Natural killer cell (primary cell): ENCODE data around the gene UBE4A. TPM values are rescaled to one million over a fixed set of nuclear protein-coding genes. Genes with fewer than 3 reads are reported as not detected.

Experiments used
- ATAC-seq, 3 donors: fragments of 150-1000 bp in 2 of 3; fragments of 200-7000 bp in 1 of 3; cut with Tn5 transposase; 1 replicate in 1 of 3; 2 replicates in 2 of 3; pipeline ENCODE4 v1.10.0; 2021; ENCODE audit warnings: mild to moderate bottlenecking in 2 of 3, moderate library complexity in 2 of 3
- DNase-seq, 2 donors: peaks; one replicate each; pipeline versions ENCODE4 v3.0.0 to v3.0.0-alpha.2; 2013 to 2021; ENCODE audit warnings: mixed read lengths in 1 of 2
- H3K27ac ChIP-seq: one replicate; pipeline ENCODE4 v1.5.1; 2013; ENCODE audit warnings: mild to moderate bottlenecking, low read length
- H3K27me3 ChIP-seq: one replicate; pipeline ENCODE4 v1.6.1; 2013; ENCODE audit warnings: low read length; ENCODE audit not compliant: control insufficient read depth, insufficient read depth
- H3K36me3 ChIP-seq: one replicate; pipeline ENCODE4 v1.6.1; 2013; ENCODE audit warnings: low read length; ENCODE audit not compliant: control insufficient read depth, insufficient read depth
- H3K4me1 ChIP-seq: one replicate; pipeline ENCODE4 v1.6.1; 2013; ENCODE audit warnings: low read length; ENCODE audit not compliant: control insufficient read depth, insufficient read depth
- H3K4me3 ChIP-seq: one replicate; pipeline ENCODE4 v1.5.1; 2013; ENCODE audit warnings: low read length
- H3K9me3 ChIP-seq: one replicate; pipeline ENCODE4 v1.6.1; 2013; ENCODE audit warnings: low read length; ENCODE audit not compliant: control insufficient read depth, insufficient read depth
- H3K27ac Mint-ChIP-seq, 2 donors: one replicate each; pipeline ENCODE4 v1.8.0; 2022; ENCODE audit warnings: mild to moderate bottlenecking in 2 of 2, mixed read lengths in 2 of 2, moderate library complexity in 1 of 2
- H3K27me3 Mint-ChIP-seq, 2 donors: one replicate each; pipeline ENCODE4 v1.8.0; 2022; ENCODE audit warnings: low read depth in 2 of 2, mixed read lengths in 2 of 2
- H3K36me3 Mint-ChIP-seq: one replicate; pipeline ENCODE4 v1.8.0; 2022; ENCODE audit warnings: mixed read lengths
- H3K4me1 Mint-ChIP-seq, 2 donors: one replicate each; pipeline ENCODE4 v1.8.0; 2022; ENCODE audit warnings: mixed read lengths in 2 of 2
- H3K4me3 Mint-ChIP-seq: one replicate; pipeline ENCODE4 v1.8.0; 2022; ENCODE audit warnings: mild to moderate bottlenecking, moderate library complexity, mixed read lengths
- H3K9me3 Mint-ChIP-seq, 2 donors: one replicate each; pipeline ENCODE4 v1.8.0; 2022; ENCODE audit warnings: mixed read lengths in 2 of 2
- WGBS: methylation state at CpG from one replicate; pipeline ENCODE4 v1.1.7; 2013; ENCODE audit warnings: missing lambda C conversion rate; ENCODE audit not compliant: insufficient coverage; 5-methylcytosine and 5-hydroxymethylcytosine counted together
- intact Hi-C: fragments of 100-400 bp; cut with micrococcal nuclease; formaldehyde crosslinking; loops from one replicate; pipeline ENCODE4 v1.14.2; 2022
- total RNA-seq, 4 donors: library from RNA; stranded (reverse); fragments of 120-200 nt in 1 of 4; gene quantifications; one replicate each; pipeline versions ENCODE4 v1.2.3 to v1.2.4, GENCODE V29; 2013 to 2022
- TF ChIP-seq, protein P1 (sequence below): fragments of 200-600 bp; IDR thresholded peaks from one replicate; pipeline ENCODE4 v1.8.0; 2022; ENCODE audit warnings: antibody characterized with exemption

UBE4A gene
- total RNA-seq = 10 to 100 TPM; 35.1 to 43.9 (median 37.0) TPM
- 57.5 TPM for total RNA-seq (2013)

DNA sequence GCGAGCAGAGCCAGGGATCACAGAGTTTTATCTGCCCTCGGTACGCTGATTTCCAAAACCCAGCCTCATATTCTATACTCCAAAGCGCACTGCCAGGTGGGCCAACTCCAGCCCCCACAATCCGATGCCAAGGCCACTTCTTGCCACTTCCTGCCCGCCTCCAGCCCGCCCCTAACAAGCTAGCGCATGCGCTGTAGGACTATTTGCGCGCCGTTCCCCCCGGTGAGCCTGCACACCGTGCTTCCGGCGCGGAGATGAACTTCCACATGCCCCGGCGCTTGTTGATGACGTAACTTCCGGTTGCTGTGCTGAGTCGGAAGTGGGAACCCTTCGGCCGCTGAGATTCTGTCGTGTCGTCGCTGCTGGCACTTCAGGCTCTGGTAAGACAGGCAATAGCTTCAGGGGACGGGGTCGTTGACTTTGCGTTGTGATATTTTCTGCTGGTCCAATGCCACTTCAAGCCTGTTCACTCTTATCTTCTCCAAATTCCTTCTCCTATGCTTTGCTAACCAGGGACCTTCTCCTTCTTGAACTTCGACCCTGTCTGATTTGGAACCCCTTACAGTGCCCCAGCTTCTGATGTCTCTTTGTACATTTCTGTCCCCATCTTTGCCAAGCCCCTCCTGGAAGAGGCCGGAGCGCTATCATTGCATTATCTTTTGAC lies at the start of gene UBE4A:
UBE4A (plus strand) TSS at position 306 of the 664 bp plus-strand sequence. CDS start 5,481 bp downstream, outside the sequence.
- H3K27ac Mint-ChIP-seq = peak within 1 kb of the TSS; percentile 97 to 100
- intact Hi-C loops = loop anchor here (1.0 to 5.0 kb wide), 2 partner anchors 42 to 107 kb away; partner anchors contain the start of genes ATP5MG and MPZL3
- H3K36me3 ChIP-seq = peaks cover 9% of the 10 kb centered on the region
- peaks cover 0 to 3% of the 10 kb centered on the region in 2 donors for H3K9me3 Mint-ChIP-seq
- H3K4me3 ChIP-seq = peak within 1 kb of the TSS; percentile 66
- H3K4me3 Mint-ChIP-seq = peak within 1 kb of the TSS; percentile 98
- no peaks in the 10 kb centered on the region for H3K36me3 Mint-ChIP-seq
- H3K4me1 Mint-ChIP-seq = peaks cover 35 to 42% of the 10 kb centered on the region in 2 donors
- TF ChIP-seq, protein P1, sequence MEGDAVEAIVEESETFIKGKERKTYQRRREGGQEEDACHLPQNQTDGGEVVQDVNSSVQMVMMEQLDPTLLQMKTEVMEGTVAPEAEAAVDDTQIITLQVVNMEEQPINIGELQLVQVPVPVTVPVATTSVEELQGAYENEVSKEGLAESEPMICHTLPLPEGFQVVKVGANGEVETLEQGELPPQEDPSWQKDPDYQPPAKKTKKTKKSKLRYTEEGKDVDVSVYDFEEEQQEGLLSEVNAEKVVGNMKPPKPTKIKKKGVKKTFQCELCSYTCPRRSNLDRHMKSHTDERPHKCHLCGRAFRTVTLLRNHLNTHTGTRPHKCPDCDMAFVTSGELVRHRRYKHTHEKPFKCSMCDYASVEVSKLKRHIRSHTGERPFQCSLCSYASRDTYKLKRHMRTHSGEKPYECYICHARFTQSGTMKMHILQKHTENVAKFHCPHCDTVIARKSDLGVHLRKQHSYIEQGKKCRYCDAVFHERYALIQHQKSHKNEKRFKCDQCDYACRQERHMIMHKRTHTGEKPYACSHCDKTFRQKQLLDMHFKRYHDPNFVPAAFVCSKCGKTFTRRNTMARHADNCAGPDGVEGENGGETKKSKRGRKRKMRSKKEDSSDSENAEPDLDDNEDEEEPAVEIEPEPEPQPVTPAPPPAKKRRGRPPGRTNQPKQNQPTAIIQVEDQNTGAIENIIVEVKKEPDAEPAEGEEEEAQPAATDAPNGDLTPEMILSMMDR = no peak
- H3K27me3 ChIP-seq = no peaks in the 10 kb centered on the region
- 4% methylated on average over 33 of the region's 33 CpGs for WGBS
- peak within 1 kb of the TSS; percentile 75 for H3K27ac ChIP-seq
- peak; percentile 90 to 95 (median 90) for ATAC-seq
- peaks cover 13% of the 10 kb centered on the region for H3K4me1 ChIP-seq
- H3K27me3 Mint-ChIP-seq = no peaks in the 10 kb centered on the region
- no peaks in the 10 kb centered on the region for H3K9me3 ChIP-seq
- DNase-seq = peak; percentile 93 to 99

DNA sequence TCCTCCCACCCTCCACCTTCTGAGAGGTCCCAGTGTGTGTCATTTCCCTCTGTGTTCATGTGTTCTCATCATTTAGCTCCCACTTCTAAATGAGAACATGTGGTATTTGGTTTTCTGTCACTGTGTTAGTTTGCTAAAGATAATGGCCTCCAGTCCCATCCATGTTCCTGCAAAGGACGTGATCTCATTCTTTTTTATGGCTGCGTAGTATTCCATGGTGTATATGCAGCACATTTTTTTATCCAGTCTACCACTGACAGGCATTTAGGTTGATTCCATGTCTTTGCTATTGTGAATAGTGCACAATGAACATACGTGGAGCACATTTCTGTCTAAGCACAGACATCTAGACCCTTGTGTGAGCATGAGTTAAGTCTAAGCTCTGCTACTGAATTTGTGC lies 49.1 kb upstream of the UBE4A start:
- DNase-seq = no peak
- no peak overlapping the region for H3K4me3 ChIP-seq
- Mint-ChIP-seq H3K4me3 (no peak overlapping the region), H3K27me3 (no peaks in the 10 kb centered on the region), H3K27ac (peak overlapping the region in 1 of 2 donors; percentile 88), H3K9me3 (no peaks in the 10 kb centered on the region), H3K36me3 (no peaks in the 10 kb centered on the region), H3K4me1 (peaks cover 60 to 83% of the 10 kb centered on the region in 2 donors)
- H3K4me1 ChIP-seq = peaks cover 55% of the 10 kb centered on the region
- TF ChIP-seq, protein P1 = no peak
- H3K27me3 ChIP-seq = no peaks in the 10 kb centered on the region
- H3K27ac ChIP-seq = no peak overlapping the region
- 98% methylated on average over 3 of the region's 3 CpGs for WGBS
- H3K9me3 ChIP-seq = no peaks in the 10 kb centered on the region
- intact Hi-C loops = no loop called here
- H3K36me3 ChIP-seq = peaks cover 56% of the 10 kb centered on the region
- ATAC-seq = no peak

GRCh38 chr11:118310781-118311485 lies 48.5 kb upstream of the UBE4A start:
- no peaks in the 10 kb centered on the region for H3K27me3 ChIP-seq
- no peak for DNase-seq
- Mint-ChIP-seq H3K27me3 (no peaks in the 10 kb centered on the region), H3K4me1 (peaks cover 60 to 84% of the 10 kb centered on the region in 2 donors), H3K36me3 (no peaks in the 10 kb centered on the region), H3K9me3 (no peaks in the 10 kb centered on the region), H3K27ac (peak overlapping the region; percentile 15 to 88), H3K4me3 (no peak overlapping the region)
- no peak overlapping the region for H3K4me3 ChIP-seq
- no peak for ATAC-seq
- H3K27ac ChIP-seq = no peak overlapping the region
- TF ChIP-seq, protein P1 = no peak
- WGBS = 83% methylated on average over 1 of the region's 3 CpGs
- intact Hi-C loops = no loop called here
- no peaks in the 10 kb centered on the region for H3K9me3 ChIP-seq
- H3K4me1 ChIP-seq = peaks cover 57% of the 10 kb centered on the region
- H3K36me3 ChIP-seq = peaks cover 56% of the 10 kb centered on the region
